CD4-positive, alpha-beta T cell (primary cell): ENCODE measurements around the gene CERS4. TPM values are rescaled to one million over a fixed set of nuclear protein-coding genes. Genes with fewer than 3 reads are reported as not detected.

Source experiments
- ATAC-seq: fragments of 200-7000 bp; cut with Tn5 transposase; one replicate; pipeline ENCODE4 v1.10.0; 2022; ENCODE audit warnings: mild to moderate bottlenecking; ENCODE audit not compliant: poor library complexity
- CTCF ChIA-PET: fragments of 350-600 bp; sonication (Branson Sonifier 250); formaldehyde crosslinking; loops from one replicate; lab custom pipeline; 2021; ENCODE audit warnings: antibody characterized with exemption, inconsistent platforms; lab: Charles Lee
- POLR2A ChIA-PET: fragments of 350-600 bp; sonication (Branson Sonifier 250); formaldehyde crosslinking; loops from one replicate; lab custom pipeline; 2021; ENCODE audit warnings: antibody characterized with exemption, inconsistent platforms; lab: Charles Lee
- DNase-seq, 14 experiments: peaks; one replicate each; pipeline ENCODE4 v3.0.0-alpha.2; 2013 to 2020; ENCODE audit warnings: mixed read lengths in 2 of 14
- H3K27ac ChIP-seq, 2 donors: one replicate each; pipeline versions ENCODE4 v1.5.1 to v1.7.0; 2013; ENCODE audit warnings: low read length in 2 of 2, low read depth in 1 of 2, mild to moderate bottlenecking in 1 of 2
- H3K27me3 ChIP-seq, 2 experiments: 1 replicate in 1 of 2; 2 replicates in 1 of 2; pipeline versions ENCODE4 v1.6.1 to v1.7.0; 2013; ENCODE audit warnings: low read length in 2 of 2, control low read depth in 1 of 2, mild to moderate bottlenecking in 1 of 2, moderate library complexity in 1 of 2; ENCODE audit not compliant: insufficient read depth in 2 of 2, control insufficient read depth in 1 of 2
- H3K36me3 ChIP-seq: one replicate; pipeline ENCODE4 v1.6.1; 2013; ENCODE audit warnings: low read length, control low read depth; ENCODE audit not compliant: insufficient read depth
- H3K4me1 ChIP-seq: one replicate; pipeline ENCODE4 v1.6.1; 2013; ENCODE audit warnings: low read length, control low read depth; ENCODE audit not compliant: insufficient read depth
- H3K4me3 ChIP-seq: one replicate; pipeline ENCODE4 v1.5.1; 2013; ENCODE audit warnings: mild to moderate bottlenecking, low read length, moderate library complexity
- H3K9me3 ChIP-seq, 2 experiments: 1 replicate in 1 of 2; 2 replicates in 1 of 2; pipeline versions ENCODE4 v1.6.1 to v1.7.0; 2013; ENCODE audit warnings: low read length in 2 of 2, mild to moderate bottlenecking in 2 of 2, control low read depth in 1 of 2, moderate library complexity in 1 of 2; ENCODE audit not compliant: control insufficient read depth in 1 of 2, insufficient read depth in 1 of 2
- H3K27ac Mint-ChIP-seq: one replicate; pipeline ENCODE4 v1.8.0; 2020; ENCODE audit warnings: mixed read lengths
- H3K27me3 Mint-ChIP-seq: one replicate; pipeline ENCODE4 v1.8.0; 2021; ENCODE audit warnings: mixed read lengths
- H3K36me3 Mint-ChIP-seq: one replicate; pipeline ENCODE4 v1.8.0; 2021; ENCODE audit warnings: low read depth, mixed read lengths
- H3K4me1 Mint-ChIP-seq: one replicate; pipeline ENCODE4 v1.8.0; 2021; ENCODE audit warnings: low read depth, mixed read lengths
- H3K4me3 Mint-ChIP-seq: one replicate; pipeline ENCODE4 v1.8.0; 2020; ENCODE audit warnings: mild to moderate bottlenecking, mixed read lengths
- H3K9me3 Mint-ChIP-seq: one replicate; pipeline ENCODE4 v1.8.0; 2020; ENCODE audit warnings: mixed read lengths
- intact Hi-C, 2 experiments: fragments of 100-400 bp; cut with DNase I in 1 of 2; cut with micrococcal nuclease in 1 of 2; formaldehyde crosslinking; loops; one replicate each; pipeline versions ENCODE4 v1.15.1 to v1.9.0; 2023 to 2025; cut with DNase I, micrococcal nuclease
- total RNA-seq, 174 experiments: library from RNA in 2 of 174; stranded (reverse) in 2 of 174; gene quantifications; one replicate each; pipeline ENCODE4 v1.2.3 and lab custom pipeline; 2021 to 2026
- TF ChIP-seq, protein P1 (sequence below): fragments of 200-600 bp; IDR thresholded peaks from one replicate; pipeline ENCODE4 v1.8.0; 2022; ENCODE audit warnings: antibody characterized with exemption, mild to moderate bottlenecking

CERS4 gene
- total RNA-seq, 2 experiments from 2014 or later: 8.7 to 12.3 TPM

GRCh38 chr19:8210421-8211101 is 1.4 kb downstream of the CERS4 start:
- Histone ChIP-seq H3K4me3 (peak overlapping the region; percentile 95), H3K27me3 (no peaks in the 10 kb centered on the region), H3K36me3 (peaks cover 10% of the 10 kb centered on the region), H3K27ac (peak overlapping the region in 1 of 2 donors; percentile 81), H3K9me3 (no peaks in the 10 kb centered on the region), H3K4me1 (peaks cover 48% of the 10 kb centered on the region)
- H3K4me1 Mint-ChIP-seq: peaks cover 27% of the 10 kb centered on the region
- no peaks in the 10 kb centered on the region for H3K27me3 Mint-ChIP-seq
- H3K9me3 Mint-ChIP-seq: no peaks in the 10 kb centered on the region
- TF ChIP-seq, protein P1, sequence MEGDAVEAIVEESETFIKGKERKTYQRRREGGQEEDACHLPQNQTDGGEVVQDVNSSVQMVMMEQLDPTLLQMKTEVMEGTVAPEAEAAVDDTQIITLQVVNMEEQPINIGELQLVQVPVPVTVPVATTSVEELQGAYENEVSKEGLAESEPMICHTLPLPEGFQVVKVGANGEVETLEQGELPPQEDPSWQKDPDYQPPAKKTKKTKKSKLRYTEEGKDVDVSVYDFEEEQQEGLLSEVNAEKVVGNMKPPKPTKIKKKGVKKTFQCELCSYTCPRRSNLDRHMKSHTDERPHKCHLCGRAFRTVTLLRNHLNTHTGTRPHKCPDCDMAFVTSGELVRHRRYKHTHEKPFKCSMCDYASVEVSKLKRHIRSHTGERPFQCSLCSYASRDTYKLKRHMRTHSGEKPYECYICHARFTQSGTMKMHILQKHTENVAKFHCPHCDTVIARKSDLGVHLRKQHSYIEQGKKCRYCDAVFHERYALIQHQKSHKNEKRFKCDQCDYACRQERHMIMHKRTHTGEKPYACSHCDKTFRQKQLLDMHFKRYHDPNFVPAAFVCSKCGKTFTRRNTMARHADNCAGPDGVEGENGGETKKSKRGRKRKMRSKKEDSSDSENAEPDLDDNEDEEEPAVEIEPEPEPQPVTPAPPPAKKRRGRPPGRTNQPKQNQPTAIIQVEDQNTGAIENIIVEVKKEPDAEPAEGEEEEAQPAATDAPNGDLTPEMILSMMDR: no peak
- ChIA-PET POLR2A (interaction anchor here (0.7 to 1.7 kb wide), 3 partner anchors 9 to 30 kb away, joined by 3 to 6 read pairs (median 4); no protein-coding TSS in a partner anchor), CTCF (interaction anchor here (0.6 kb wide), 1 partner anchor 43 kb away, joined by 3 read pairs; no protein-coding TSS in a partner anchor)
- H3K27ac Mint-ChIP-seq: peak overlapping the region; percentile 90
- DNase-seq: no peak
- intact Hi-C loops: loop anchor here in 1 of 2 experiments (5.0 kb wide), 2 partner anchors 33 to 97 kb away; partner anchors contain the start of gene CD320
- ATAC-seq: no peak
- peaks cover 15% of the 10 kb centered on the region for H3K36me3 Mint-ChIP-seq
- H3K4me3 Mint-ChIP-seq: peak overlapping the region; percentile 93

DNA sequence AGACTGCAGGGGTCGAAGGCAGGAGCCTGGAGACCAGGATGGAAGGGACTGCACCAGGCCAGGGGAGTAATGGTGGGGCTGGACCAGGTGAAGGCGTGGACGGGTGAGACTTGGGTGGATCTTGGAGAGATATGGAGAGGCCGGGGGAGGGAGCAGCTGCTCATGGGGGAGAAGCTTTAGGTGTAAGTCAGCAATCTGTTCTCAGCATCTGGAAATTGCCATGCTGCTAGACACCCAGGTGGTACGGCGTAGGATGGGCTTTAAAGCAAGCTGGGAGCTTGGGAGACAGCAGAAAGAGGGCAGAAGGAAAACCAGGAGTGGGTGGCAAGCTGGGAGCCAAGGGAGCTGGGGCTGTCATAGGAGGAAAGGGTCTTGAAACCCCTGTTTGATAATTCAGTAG is 3.0 kb downstream of the CERS4 start:
- ATAC-seq (no peak), DNase-seq (no peak)
- Histone ChIP-seq H3K27ac (no peak overlapping the region), H3K4me1 (peaks cover 48% of the 10 kb centered on the region), H3K36me3 (peaks cover 14% of the 10 kb centered on the region), H3K27me3 (no peaks in the 10 kb centered on the region), H3K4me3 (no peak overlapping the region), H3K9me3 (no peaks in the 10 kb centered on the region)
- intact Hi-C loops: loop anchor here in 1 of 2 experiments (5.0 kb wide), 2 partner anchors 35 to 95 kb away; partner anchors contain the start of gene CD320
- H3K4me3 Mint-ChIP-seq: peak overlapping the region; percentile 49
- no peaks in the 10 kb centered on the region for H3K9me3 Mint-ChIP-seq
- ChIA-PET CTCF (no interaction called here), POLR2A (no interaction called here)
- H3K27ac Mint-ChIP-seq: peak overlapping the region; percentile 74
- H3K27me3 Mint-ChIP-seq: no peaks in the 10 kb centered on the region
- H3K36me3 Mint-ChIP-seq: peaks cover 24% of the 10 kb centered on the region
- peaks cover 27% of the 10 kb centered on the region for H3K4me1 Mint-ChIP-seq
- TF ChIP-seq, protein P1: no peak

- Histone ChIP-seq H3K4me1 (peaks cover 48% of the 10 kb centered on the region), H3K27ac (no peak overlapping the region), H3K9me3 (no peaks in the 10 kb centered on the region), H3K4me3 (no peak overlapping the region), H3K27me3 (no peaks in the 10 kb centered on the region), H3K36me3 (peaks cover 14% of the 10 kb centered on the region)
- POLR2A ChIA-PET: interaction anchor here (0.7 kb wide), 1 partner anchor 59 kb away, joined by 3 read pairs; no protein-coding TSS in a partner anchor
- intact Hi-C loops: loop anchor here in 1 of 2 experiments (5.0 kb wide), 2 partner anchors 36 to 94 kb away; partner anchors contain the start of gene CD320
- Mint-ChIP-seq H3K9me3 (no peaks in the 10 kb centered on the region), H3K36me3 (peaks cover 24% of the 10 kb centered on the region), H3K4me1 (peaks cover 27% of the 10 kb centered on the region), H3K27ac (no peak overlapping the region), H3K27me3 (no peaks in the 10 kb centered on the region), H3K4me3 (peak overlapping the region; percentile 70)
- DNase-seq (no peak), ATAC-seq (no peak)
- TF ChIP-seq, protein P1: no peak
- CTCF ChIA-PET: no interaction called here
Measured at GRCh38 chr19:8212916-8213315, 3.7 kb downstream of the CERS4 start.
